Nephron (organoid): ENCODE measurements around the gene ATP4A.

Source experiments
- H3K27ac Mint-ChIP-seq, 3 experiments: 2 replicates each; pipeline ENCODE4 v1.8.0; 2020; ENCODE audit warnings: mixed read lengths in 3 of 3, mild to moderate bottlenecking in 2 of 3, moderate library complexity in 1 of 3
- H3K27me3 Mint-ChIP-seq: 2 replicates; pipeline ENCODE4 v1.8.0; 2021; ENCODE audit warnings: low read depth, mild to moderate bottlenecking, moderate library complexity, mixed read lengths
- H3K36me3 Mint-ChIP-seq: 2 replicates; pipeline ENCODE4 v1.8.0; 2020; ENCODE audit warnings: low read depth, mixed read lengths
- H3K4me1 Mint-ChIP-seq: 2 replicates; pipeline ENCODE4 v1.8.0; 2020; ENCODE audit warnings: mixed read lengths
- H3K4me3 Mint-ChIP-seq, 3 experiments: 2 replicates each; pipeline ENCODE4 v1.8.0; 2020; ENCODE audit warnings: mild to moderate bottlenecking in 3 of 3, mixed read lengths in 3 of 3, moderate library complexity in 2 of 3
- H3K9me3 Mint-ChIP-seq: 2 replicates; pipeline ENCODE4 v1.8.0; 2020; ENCODE audit warnings: mixed read lengths
- CTCF ChIP-seq, 3 experiments: fragments of 200-600 bp; sonication (generic); IDR thresholded peaks; one replicate each; pipeline ENCODE4 v1.5.0; 2021; ENCODE audit warnings: antibody characterized with exemption in 3 of 3; ENCODE audit not compliant: unreplicated experiment in 3 of 3

The ATP4A gene

GRCh38 chr19:35521124-35521743, 42.2 kb downstream of the ATP4A start:
- Mint-ChIP-seq H3K4me1 (no peaks in the 10 kb centered on the region), H3K27ac (no peak overlapping the region), H3K36me3 (no peaks in the 10 kb centered on the region), H3K9me3 (no peaks in the 10 kb centered on the region), H3K27me3 (peaks cover 46% of the 10 kb centered on the region), H3K4me3 (no peak overlapping the region)
- TF ChIP-seq CTCF (IDR thresholded peaks at IDR 0.05; ENCODE audit: unreplicated experiment in 3 of 3) = no peak

- no peaks in the 10 kb centered on the region for H3K9me3 Mint-ChIP-seq
- no peak for TF ChIP-seq CTCF (IDR thresholded peaks at IDR 0.05; ENCODE audit: unreplicated experiment in 3 of 3)
- H3K36me3 Mint-ChIP-seq = no peaks in the 10 kb centered on the region
- H3K4me1 Mint-ChIP-seq = no peaks in the 10 kb centered on the region
- H3K27me3 Mint-ChIP-seq = peaks cover 45% of the 10 kb centered on the region
- no peak overlapping the region for H3K27ac Mint-ChIP-seq
- no peak overlapping the region for H3K4me3 Mint-ChIP-seq
Measured at GRCh38 chr19:35519291-35519690, 44.2 kb downstream of the ATP4A start.

- Mint-ChIP-seq H3K27me3 (peaks cover 43% of the 10 kb centered on the region), H3K36me3 (no peaks in the 10 kb centered on the region), H3K4me3 (no peak overlapping the region), H3K27ac (no peak overlapping the region), H3K4me1 (no peaks in the 10 kb centered on the region), H3K9me3 (no peaks in the 10 kb centered on the region)
- no peak for TF ChIP-seq CTCF (IDR thresholded peaks at IDR 0.05; ENCODE audit: unreplicated experiment in 3 of 3)
Measured at GRCh38 chr19:35518313-35518712, 45.1 kb downstream of the ATP4A start.

- Mint-ChIP-seq H3K27ac (no peak overlapping the region), H3K36me3 (no peaks in the 10 kb centered on the region), H3K27me3 (peaks cover 44% of the 10 kb centered on the region), H3K4me1 (no peaks in the 10 kb centered on the region), H3K9me3 (no peaks in the 10 kb centered on the region), H3K4me3 (no peak overlapping the region)
- no peak for TF ChIP-seq CTCF (IDR thresholded peaks at IDR 0.05; ENCODE audit: unreplicated experiment in 3 of 3)
Measured at GRCh38 chr19:35517342-35517741, 46.1 kb downstream of the ATP4A start.

GRCh38 chr19:35516310-35516709, 47.1 kb downstream of the ATP4A start:
- Mint-ChIP-seq H3K4me1 (no peaks in the 10 kb centered on the region), H3K4me3 (no peak overlapping the region), H3K27me3 (peaks cover 49% of the 10 kb centered on the region), H3K36me3 (no peaks in the 10 kb centered on the region), H3K9me3 (no peaks in the 10 kb centered on the region), H3K27ac (no peak overlapping the region)
- no peak for TF ChIP-seq CTCF (IDR thresholded peaks at IDR 0.05; ENCODE audit: unreplicated experiment in 3 of 3)

GRCh38 chr19:35514282-35514809, 49.1 kb downstream of the ATP4A start:
- Mint-ChIP-seq H3K27me3 (peaks cover 59% of the 10 kb centered on the region), H3K9me3 (no peaks in the 10 kb centered on the region), H3K27ac (no peak overlapping the region), H3K36me3 (no peaks in the 10 kb centered on the region), H3K4me1 (peaks cover 3% of the 10 kb centered on the region), H3K4me3 (peak overlapping the region in 1 of 3 experiments; percentile 7)
- no peak for TF ChIP-seq CTCF (IDR thresholded peaks at IDR 0.05; ENCODE audit: unreplicated experiment in 3 of 3)
